B cell (primary cell): ENCODE measurements around the gene MYLK3.

Experiments used
- CTCF ChIP-seq: fragments of 200-600 bp; IDR thresholded peaks from one replicate; pipeline ENCODE4 v1.8.0; 2022; ENCODE audit warnings: antibody characterized with exemption, mild to moderate bottlenecking
- EZH2 ChIP-seq: IDR thresholded peaks from 2 replicates; pipeline ENCODE4 v1.6.1; 2012; ENCODE audit warnings: borderline replicate concordance, low read depth, mild to moderate bottlenecking, moderate library complexity, low read length; ENCODE audit not compliant: insufficient read depth, poor library complexity, severe bottlenecking

GRCh38 chr16:46700048-46700447 is 48.1 kb downstream of the MYLK3 start:
- TF ChIP-seq EZH2 (no peak), CTCF (no peak)
